ENCODE measurements around the gene MKNK1. TPM values are rescaled to one million over a fixed set of nuclear protein-coding genes. Genes with fewer than 3 reads are reported as not detected.

Gene MKNK1
- polyA plus RNA-seq, 1 of the 3 experiments (the other 2 are of a cell fraction): 28.2 TPM

- no peaks in the 10 kb centered on the region for H3F3A ChIP-seq (replicated peaks; ENCODE audit: insufficient read depth)
- H3K9me3 ChIP-seq: no peaks in the 10 kb centered on the region
- H3K9me2 ChIP-seq: no peaks in the 10 kb centered on the region
- no peak overlapping the region for H3K4me3 ChIP-seq (ENCODE audit: low read depth in 2 of 2, low read length in 1 of 2)
- H3K9ac ChIP-seq: no peak overlapping the region
- ChIA-PET POLR2A (no interaction called here), CTCF (interaction anchor here (1.2 to 5.7 kb wide), 3 partner anchors 15 to 154 kb away, joined by 3 to 36 read pairs (median 5); partner anchors contain the start of gene MOB3C)
- no peak overlapping the region for H3K4me2 ChIP-seq
- 92% methylated on average over 3 of the region's 3 CpGs for WGBS (ENCODE audit: low lambda C conversion rate)
- no peak overlapping the region for H2AFZ ChIP-seq (ENCODE audit: low read depth)
- DNase-seq: no peak
- H3K36me3 ChIP-seq (replicated peaks in 1 of 2; ENCODE audit: control insufficient read depth in 1 of 2, insufficient read depth in 2 of 2, low read length in 1 of 2): no peaks in the 10 kb centered on the region
- H3K4me1 ChIP-seq (ENCODE audit: control insufficient read depth in 1 of 2, insufficient read depth in 2 of 2, low read depth in 1 of 2, low read length in 1 of 2): peaks cover 0 to 12% of the 10 kb centered on the region in 2 experiments; a peak in 1 of 4 replicates
- TF ChIP-seq FOXJ3 (CRISPR knock-in tag; IDR thresholded peaks at IDR 0.05) (no peak), TEAD4 (IDR thresholded peaks at IDR 0.05; ENCODE audit: borderline replicate concordance, insufficient read depth) (no peak), RXRA (IDR thresholded peaks at IDR 0.05; ENCODE audit: borderline replicate concordance, low read depth) (no peak), ELF1 (IDR thresholded peaks at IDR 0.05) (no peak), POLR2AphosphoS5 (IDR thresholded peaks at IDR 0.05; ENCODE audit: low read depth, low read length) (no peak), MAX (IDR thresholded peaks at IDR 0.05; ENCODE audit: low read depth) (no peak), MEF2A (IDR thresholded peaks at IDR 0.05; ENCODE audit: borderline replicate concordance, low read depth) (no peak), SIN3A (IDR thresholded peaks at IDR 0.05; ENCODE audit: borderline replicate concordance, low read depth, low read length) (no peak), TCF12 (IDR thresholded peaks at IDR 0.05) (no peak), ZBTB33 (IDR thresholded peaks at IDR 0.05; ENCODE audit: borderline replicate concordance, low read depth) (no peak), SMC3 (IDR thresholded peaks at IDR 0.05; ENCODE audit: low read depth, low read length) (no peak)
- TF ChIP-seq, protein P1, sequence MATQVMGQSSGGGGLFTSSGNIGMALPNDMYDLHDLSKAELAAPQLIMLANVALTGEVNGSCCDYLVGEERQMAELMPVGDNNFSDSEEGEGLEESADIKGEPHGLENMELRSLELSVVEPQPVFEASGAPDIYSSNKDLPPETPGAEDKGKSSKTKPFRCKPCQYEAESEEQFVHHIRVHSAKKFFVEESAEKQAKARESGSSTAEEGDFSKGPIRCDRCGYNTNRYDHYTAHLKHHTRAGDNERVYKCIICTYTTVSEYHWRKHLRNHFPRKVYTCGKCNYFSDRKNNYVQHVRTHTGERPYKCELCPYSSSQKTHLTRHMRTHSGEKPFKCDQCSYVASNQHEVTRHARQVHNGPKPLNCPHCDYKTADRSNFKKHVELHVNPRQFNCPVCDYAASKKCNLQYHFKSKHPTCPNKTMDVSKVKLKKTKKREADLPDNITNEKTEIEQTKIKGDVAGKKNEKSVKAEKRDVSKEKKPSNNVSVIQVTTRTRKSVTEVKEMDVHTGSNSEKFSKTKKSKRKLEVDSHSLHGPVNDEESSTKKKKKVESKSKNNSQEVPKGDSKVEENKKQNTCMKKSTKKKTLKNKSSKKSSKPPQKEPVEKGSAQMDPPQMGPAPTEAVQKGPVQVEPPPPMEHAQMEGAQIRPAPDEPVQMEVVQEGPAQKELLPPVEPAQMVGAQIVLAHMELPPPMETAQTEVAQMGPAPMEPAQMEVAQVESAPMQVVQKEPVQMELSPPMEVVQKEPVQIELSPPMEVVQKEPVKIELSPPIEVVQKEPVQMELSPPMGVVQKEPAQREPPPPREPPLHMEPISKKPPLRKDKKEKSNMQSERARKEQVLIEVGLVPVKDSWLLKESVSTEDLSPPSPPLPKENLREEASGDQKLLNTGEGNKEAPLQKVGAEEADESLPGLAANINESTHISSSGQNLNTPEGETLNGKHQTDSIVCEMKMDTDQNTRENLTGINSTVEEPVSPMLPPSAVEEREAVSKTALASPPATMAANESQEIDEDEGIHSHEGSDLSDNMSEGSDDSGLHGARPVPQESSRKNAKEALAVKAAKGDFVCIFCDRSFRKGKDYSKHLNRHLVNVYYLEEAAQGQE (IDR thresholded peaks at IDR 0.05; ENCODE audit: low read depth, low read length): no peak
- H3K27ac ChIP-seq (ENCODE audit: low read depth in 2 of 2, low read length in 1 of 2): no peak overlapping the region
- H4K20me1 ChIP-seq (ENCODE audit: insufficient read depth): no peaks in the 10 kb centered on the region
- H3K27me3 ChIP-seq (ENCODE audit: insufficient read depth): no peaks in the 10 kb centered on the region
- no peaks in the 10 kb centered on the region for H3K79me2 ChIP-seq (ENCODE audit: insufficient read depth)
Observed at GRCh38 chr1:46601257-46602007, 2.6 kb downstream of the MKNK1 start.

Data from SK-N-SH (cell line).